Fibroblast of the conjunctiva (primary cell): ENCODE results near the gene LCP1.
A peak's percentile ranks its signal among the peaks of the same experiment; 100 is the strongest.
"Not testable (repeated sequence)": the region's sequence is repeated elsewhere in the genome, so short reads cannot be mapped to it uniquely, and the experiment has no call there.

ENCODE experiments used
- DNase-seq: peaks from one replicate; pipeline ENCODE4 v3.0.0-alpha.2; 2010; ENCODE audit warnings: low read depth

Gene LCP1

GRCh38 chr13:46181377-46181839 is 569 bp downstream of the LCP1 start:
- DNase-seq, result no peak

- DNase-seq, result no peak
Observed at GRCh38 chr13:46179969-46180763, 1.8 kb downstream of the LCP1 start.

- DNase-seq, result no peak
Observed at GRCh38 chr13:46179491-46179908, 2.5 kb downstream of the LCP1 start.

GRCh38 chr13:46178821-46179220 is 3.2 kb downstream of the LCP1 start:
- DNase-seq, result no peak

GRCh38 chr13:46178143-46178542 is 3.8 kb downstream of the LCP1 start:
- no peak for DNase-seq

- no peak for DNase-seq
Observed at GRCh38 chr13:46176756-46177155, 5.2 kb downstream of the LCP1 start.

- no peak for DNase-seq
Observed at GRCh38 chr13:46173656-46174055, 8.3 kb downstream of the LCP1 start.

GRCh38 chr13:46172531-46172991 is 9.4 kb downstream of the LCP1 start:
- no peak for DNase-seq

- no peak for DNase-seq
Observed at GRCh38 chr13:46171739-46172138, 10.2 kb downstream of the LCP1 start.

GRCh38 chr13:46171217-46171616 is 10.8 kb downstream of the LCP1 start:
- no peak for DNase-seq

GRCh38 chr13:46170687-46171086 is 11.3 kb downstream of the LCP1 start:
- DNase-seq, result no peak

GRCh38 chr13:46170268-46170667 is 11.7 kb downstream of the LCP1 start:
- no peak for DNase-seq

- DNase-seq, result no peak
Observed at GRCh38 chr13:46169758-46170157, 12.2 kb downstream of the LCP1 start.

GRCh38 chr13:46168783-46169182 is 13.2 kb downstream of the LCP1 start:
- no peak for DNase-seq

GRCh38 chr13:46168341-46168740 is 13.6 kb downstream of the LCP1 start:
- DNase-seq, result no peak

GRCh38 chr13:46166947-46167610 is 14.9 kb downstream of the LCP1 start:
- no peak for DNase-seq

- no peak for DNase-seq
Observed at GRCh38 chr13:46166224-46166584, 15.8 kb downstream of the LCP1 start.

- DNase-seq, result no peak
Observed at GRCh38 chr13:46165485-46166223, 16.3 kb downstream of the LCP1 start.

- no peak for DNase-seq
Observed at GRCh38 chr13:46164661-46165060, 17.3 kb downstream of the LCP1 start.

GRCh38 chr13:46162741-46163140 is 19.2 kb downstream of the LCP1 start:
- DNase-seq, result not testable (repeated sequence)

- DNase-seq, result peak; percentile 53
Observed at GRCh38 chr13:46160471-46161066, 21.4 kb downstream of the LCP1 start.

- no peak for DNase-seq
Observed at GRCh38 chr13:46160065-46160464, 21.9 kb downstream of the LCP1 start.
